Heart left ventricle (tissue), 16 donors: ENCODE measurements around the gene ASCL5. TPM values are rescaled to one million over a fixed set of nuclear protein-coding genes. Genes with fewer than 3 reads are reported as not detected.

Experiments used
- ATAC-seq, 4 donors: fragments of 200-7000 bp; cut with Tn5 transposase; one replicate each; pipeline ENCODE4 v1.9.1; 2020 to 2022; ENCODE audit warnings: moderate library complexity in 4 of 4, mild to moderate bottlenecking in 3 of 4, moderate number of reproducible peaks in 1 of 4
- DNase-seq, 5 donors: peaks; one replicate each; pipeline ENCODE4 v3.0.0-alpha.2; 2020
- H3K27ac ChIP-seq, 12 donors: fragments of 200-600 bp; sonication (generic) in 4 of 12; one replicate each; pipeline versions ENCODE4 v1.5.0 to v1.8.0; 2016 to 2022; ENCODE audit warnings: mild to moderate bottlenecking in 2 of 12
- H3K27me3 ChIP-seq, 9 donors: fragments of 200-600 bp; sonication (generic) in 2 of 9; one replicate each; pipeline versions ENCODE4 v1.5.1 to v1.8.0; 2016 to 2022; ENCODE audit warnings: mild to moderate bottlenecking in 3 of 9
- H3K36me3 ChIP-seq, 9 donors: fragments of 200-600 bp; sonication (generic) in 2 of 9; one replicate each; pipeline versions ENCODE4 v1.5.0 to v1.8.0; 2018 to 2022; ENCODE audit warnings: mild to moderate bottlenecking in 2 of 9
- H3K4me1 ChIP-seq, 12 donors: fragments of 200-600 bp; sonication (generic) in 4 of 12; one replicate each; pipeline versions ENCODE4 v1.5.0 to v1.8.0; 2016 to 2022; ENCODE audit warnings: mild to moderate bottlenecking in 3 of 12
- H3K4me3 ChIP-seq, 12 donors: fragments of 200-600 bp; sonication (generic) in 4 of 12; one replicate each; pipeline versions ENCODE4 v1.5.0 to v1.8.0; 2017 to 2022; ENCODE audit warnings: mild to moderate bottlenecking in 9 of 12, moderate library complexity in 4 of 12
- H3K9me3 ChIP-seq, 12 donors: fragments of 200-600 bp; sonication (generic) in 4 of 12; one replicate each; pipeline versions ENCODE4 v1.5.0 to v1.8.0; 2016 to 2022; ENCODE audit warnings: mild to moderate bottlenecking in 1 of 12
- CTCF ChIP-seq, 12 donors: fragments of 200-600 bp; sonication (generic) in 4 of 12; IDR thresholded peaks; one replicate each; pipeline versions ENCODE4 v1.5.0 to v1.8.0; 2018 to 2022; ENCODE audit warnings: antibody characterized with exemption in 12 of 12, mild to moderate bottlenecking in 5 of 12
- POLR2A ChIP-seq, 2 donors: fragments of 450-650 bp; IDR thresholded peaks; one replicate each; pipeline ENCODE4 v1.6.1; 2017; ENCODE audit warnings: antibody characterized with exemption in 2 of 2, mild to moderate bottlenecking in 2 of 2, moderate library complexity in 2 of 2
- WGBS, 4 donors: extraction: QIAGEN DNeasy Blood & Tissue Kit in 2 of 4; methylation state at CpG; one replicate each; pipeline versions ENCODE4 v1.1.5 to v1.1.7; 2013 to 2018; 5-methylcytosine and 5-hydroxymethylcytosine counted together
- intact Hi-C, 10 donors: fragments of 100-400 bp; cut with DNase I; formaldehyde crosslinking; loops; one replicate each; pipeline versions ENCODE4 v1.11.1 to v1.14.2; 2022
- polyA plus RNA-seq, 2 donors: library from polyadenylated mRNA; stranded (reverse); fragments of 200-250 nt; gene quantifications; one replicate each; pipeline ENCODE4 v1.2.3, GENCODE V29; 2013
- total RNA-seq, 9 donors: library from RNA; depleted of rRNA in 2 of 9; stranded (reverse); fragments of >200 nt in 2 of 9; fragmentation: NEBNext Ultra II Directional in 3 of 9; extraction: Animal tissue kit (Norgen Biotek cat#: 25700) in 3 of 9; gene quantifications; one replicate each; pipeline versions ENCODE4 v1.1.0 to v1.2.4, GENCODE V29; 2016 to 2023
- donor health status: ischemic (EF 13 %, LVEDD 7.1; RV severe dilation, severe dysfunction).
- donor health status: healthy with polysubstance abuse.
- donor health status: DM: no; HTN: yes; CAD: no.
- donor health status: DM: no; HTN: no; CAD: no.
- donor health status: ischemic (EF 25% LVEDD 6.9; RV normal size, moderate dysfunction).
- donor health status: ischemic (EF 25% LVEDD 5.7; RV mildly dilated, moderate dysfunction).
- donor health status: healthy.
- donor health status: DM: yes; HTN: yes; CAD: no.
- donor health status: ischemic (EF 35%, LVEDD 5.7; RV mildly dilated, moderate dysfunction).
- donor health status: nonischemic (EF 11% LVEDD 7.7; RV severe dilation, severe dysfunction).
- donor health status: DM: yes; HTN: yes; CAD: no.
- donor health status: PGD.
- donor health status: ischemic (EF 29% LVEDD 5.4; RV normal size, mild dysfunction).
- donor health status: nonischemic (EF 23%, LVEDD 6.1; RV moderate dilation, normal function).

ASCL5 gene
- total and polyA plus RNA-seq, 11 donors, result not detected

- intact Hi-C loops, result no loop called here
- Histone ChIP-seq H3K27me3 (no peaks in the 10 kb centered on the region), H3K4me3 (no peak overlapping the region), H3K4me1 (peaks cover 0 to 12% (median 0%) of the 10 kb centered on the region in 12 donors), H3K27ac (no peak overlapping the region), H3K9me3 (no peaks in the 10 kb centered on the region), H3K36me3 (peaks cover 0 to 96% (median 86%) of the 10 kb centered on the region in 9 donors)
- TF ChIP-seq CTCF (IDR thresholded peaks at IDR 0.05), result no peak
- TF ChIP-seq POLR2A (IDR thresholded peaks at IDR 0.05), result no peak
- 88 to 95% (median 93%) methylated on average over 16 to 17 of the region's 17 CpGs for WGBS, 4 donors
- ATAC-seq, result no peak
- no peak for DNase-seq
Measured at GRCh38 chr1:201146626-201147390, 19.8 kb upstream of the ASCL5 start.

- intact Hi-C loops, result no loop called here
Measured at GRCh38 chr1:201145816-201146215, 18.8 kb upstream of the ASCL5 start.

GRCh38 chr1:201145132-201145531 lies 18.1 kb upstream of the ASCL5 start:
- Histone ChIP-seq H3K9me3 (no peaks in the 10 kb centered on the region), H3K27ac (no peak overlapping the region), H3K36me3 (peaks cover 0 to 97% (median 82%) of the 10 kb centered on the region in 9 donors), H3K4me3 (no peak overlapping the region), H3K4me1 (peaks cover 0 to 12% (median 0%) of the 10 kb centered on the region in 12 donors), H3K27me3 (no peaks in the 10 kb centered on the region)
- intact Hi-C loops, result no loop called here
- TF ChIP-seq CTCF (IDR thresholded peaks at IDR 0.05) (no peak), POLR2A (IDR thresholded peaks at IDR 0.05) (no peak)
- ATAC-seq (no peak), DNase-seq (no peak)
- 58 to 76% (median 60%) methylated on average over 3 of the region's 3 CpGs for WGBS, 4 donors

More at GRCh38 chr1:201145816-201146215, 18.8 kb upstream of the ASCL5 start:
- Histone ChIP-seq H3K27me3 (no peaks in the 10 kb centered on the region), H3K27ac (no peak overlapping the region), H3K9me3 (no peaks in the 10 kb centered on the region), H3K36me3 (peaks cover 0 to 97% (median 84%) of the 10 kb centered on the region in 9 donors), H3K4me1 (peaks cover 0 to 12% (median 0%) of the 10 kb centered on the region in 12 donors), H3K4me3 (no peak overlapping the region)
- no peak for DNase-seq
- TF ChIP-seq CTCF (IDR thresholded peaks at IDR 0.05) (no peak), POLR2A (IDR thresholded peaks at IDR 0.05) (no peak)
- ATAC-seq, result no peak
- 86 to 96% (median 92%) methylated on average over 7 of the region's 7 CpGs for WGBS, 4 donors

- H3K4me1 ChIP-seq, result peaks cover 0 to 12% (median 0%) of the 10 kb centered on the region in 12 donors
- ATAC-seq, result no peak
- WGBS, 4 donors, result 78 to 85% (median 81%) methylated on average over 5 of the region's 5 CpGs
- no peak overlapping the region for H3K27ac ChIP-seq
- DNase-seq, result no peak
- peaks cover 0 to 97% (median 82%) of the 10 kb centered on the region in 9 donors for H3K36me3 ChIP-seq
- H3K9me3 ChIP-seq, result no peaks in the 10 kb centered on the region
- intact Hi-C loops, result no loop called here
- H3K27me3 ChIP-seq, result no peaks in the 10 kb centered on the region
- TF ChIP-seq POLR2A (IDR thresholded peaks at IDR 0.05) (no peak), CTCF (IDR thresholded peaks at IDR 0.05) (no peak)
- no peak overlapping the region for H3K4me3 ChIP-seq
Measured at GRCh38 chr1:201144701-201145100, 17.7 kb upstream of the ASCL5 start.
